Anterior cingulate cortex (tissue), 58 donors: ENCODE results near the gene AZIN2.

Source experiments
- DNase-seq, 58 donors: peaks; one replicate each; lab custom pipeline; 2025; lab: John Stamatoyannopoulos, UW

The AZIN2 gene

DNA sequence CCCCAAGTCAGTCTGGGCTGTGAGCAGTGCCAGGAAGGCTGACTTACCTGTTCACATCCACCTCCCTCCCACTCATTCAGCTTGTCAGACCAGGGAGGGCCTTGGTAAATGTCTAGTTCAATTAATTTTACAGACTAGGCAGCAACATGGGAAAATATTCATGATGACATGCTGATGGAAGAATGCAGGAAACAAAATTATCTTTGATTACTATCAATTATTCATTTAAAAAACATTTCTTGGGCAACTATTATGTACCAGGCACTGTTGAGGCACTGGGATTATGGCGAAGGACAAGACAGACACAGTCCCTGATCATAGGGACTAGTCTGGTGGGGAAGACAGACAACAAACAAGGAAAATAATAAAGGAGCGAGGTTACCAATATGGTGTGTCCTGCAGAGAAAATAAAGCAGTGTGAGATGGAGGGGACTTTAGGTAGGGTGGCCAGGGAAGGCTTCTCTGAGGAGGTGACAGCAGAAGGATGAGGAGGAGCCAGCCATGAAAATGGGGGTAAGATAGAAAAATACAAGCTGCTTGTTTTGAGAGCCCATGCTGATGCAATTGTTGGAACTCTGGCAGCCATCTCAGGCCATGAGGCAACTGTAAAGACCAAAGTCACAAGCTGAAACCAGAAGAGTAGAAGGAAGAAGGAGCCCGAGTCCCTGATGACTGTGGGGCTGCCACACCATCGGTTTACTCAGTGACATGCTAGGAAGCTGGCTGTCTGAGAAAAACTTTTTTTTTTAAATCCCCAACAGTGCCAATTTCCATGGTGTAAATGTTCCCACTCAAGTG is 86.9 kb downstream of the AZIN2 start:
- DNase-seq = no peak

DNA sequence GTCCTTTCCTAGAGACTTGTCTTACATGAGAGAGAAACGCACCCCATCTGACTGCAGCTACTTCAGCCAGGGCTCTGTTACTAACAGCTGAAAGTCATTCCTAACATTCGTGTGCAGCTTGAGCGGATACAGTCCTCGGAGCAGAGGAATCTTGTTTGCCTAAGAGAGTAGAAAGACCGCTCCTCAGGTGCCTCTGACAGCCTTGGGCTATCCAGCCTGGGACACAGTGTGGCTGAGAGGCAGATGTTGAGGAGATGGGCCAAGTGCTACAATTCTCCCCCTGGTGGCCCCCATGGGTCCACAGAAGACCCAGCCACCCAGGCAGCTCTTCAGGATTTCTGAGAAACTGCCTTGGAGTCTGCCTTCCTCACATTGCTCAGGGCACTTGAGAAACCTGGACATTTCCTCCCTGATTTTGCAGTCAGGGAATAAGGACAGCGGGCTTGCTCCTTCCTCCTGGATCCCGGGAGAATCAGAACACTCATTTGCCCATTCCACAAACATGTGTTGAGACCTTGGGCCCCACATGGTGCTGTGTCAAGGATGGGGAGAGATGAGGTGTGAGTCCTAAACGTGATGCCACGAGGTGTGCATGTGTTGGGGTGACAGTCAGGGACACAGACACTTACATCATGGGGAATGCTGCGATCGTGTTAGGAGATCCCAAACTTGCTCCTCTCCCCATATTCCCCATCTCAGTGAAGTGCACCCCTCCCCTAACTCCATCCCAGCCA is 87.8 kb downstream of the AZIN2 start:
- DNase-seq = no peak

GRCh38 chr1:33169290-33170055 is 88.5 kb downstream of the AZIN2 start:
- peak in 28 of 58 donors; percentile 12 to 79 (median 40) for DNase-seq
